Iris pigment epithelial cell (primary cell): Measurements from ENCODE around the gene FBXL7.
"Not testable (repeated sequence)": the region's sequence is repeated elsewhere in the genome, so short reads cannot be mapped to it uniquely, and the experiment has no call there.

ENCODE experiments used
- DNase-seq: peaks from one replicate; pipeline ENCODE4 v3.0.0-alpha.2; 2011; ENCODE audit warnings: low read depth

The FBXL7 gene

GRCh38 chr5:15807248-15807647, 307.3 kb downstream of the FBXL7 start:
- DNase-seq, result peak; percentile 36

DNA sequence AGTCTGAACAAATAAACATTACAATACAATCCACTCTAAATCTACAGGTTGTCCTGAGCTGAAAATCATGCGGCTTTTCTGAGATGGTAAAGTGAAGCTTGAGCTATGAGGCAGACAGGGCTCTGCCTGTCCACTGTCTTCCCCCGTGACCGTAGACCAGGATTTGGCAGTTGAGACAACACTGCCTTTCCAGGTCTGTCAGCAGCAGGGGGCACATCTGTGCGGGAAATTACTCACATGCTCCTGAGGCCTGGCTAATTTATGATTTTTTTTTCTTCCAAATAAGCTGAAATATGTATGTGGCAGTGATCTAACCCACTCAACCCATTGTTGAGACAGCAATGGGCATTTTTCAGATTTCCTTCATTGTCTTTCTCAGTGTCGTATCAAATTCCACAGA, 307.9 kb downstream of the FBXL7 start:
- peak; percentile 55 for DNase-seq

- DNase-seq, result no peak
These were observed 308.6 kb downstream of the FBXL7 start for GRCh38 chr5:15808577-15808976.

DNA sequence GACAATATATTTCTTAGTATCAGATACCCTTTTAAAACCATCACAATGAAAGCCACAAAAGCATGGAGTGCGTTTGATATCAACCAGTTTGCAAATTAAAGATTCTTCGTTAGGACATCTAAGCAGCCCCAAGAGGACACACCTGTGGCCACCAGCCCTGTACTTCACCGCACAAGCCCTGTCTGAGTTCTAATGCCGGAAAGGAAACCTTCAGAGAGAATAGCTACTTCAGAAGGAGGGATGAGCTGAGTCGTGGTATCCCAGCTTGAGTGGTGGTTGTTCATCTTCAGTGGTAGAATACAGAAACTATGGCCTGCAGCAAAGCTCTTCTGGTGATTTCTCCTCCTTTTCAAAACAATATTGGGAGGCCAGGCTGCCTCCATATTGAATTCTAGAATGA, 319.6 kb downstream of the FBXL7 start:
- no peak for DNase-seq

- DNase-seq, result peak; percentile 44
These were observed 321.5 kb downstream of the FBXL7 start for GRCh38 chr5:15821506-15821905.

DNA sequence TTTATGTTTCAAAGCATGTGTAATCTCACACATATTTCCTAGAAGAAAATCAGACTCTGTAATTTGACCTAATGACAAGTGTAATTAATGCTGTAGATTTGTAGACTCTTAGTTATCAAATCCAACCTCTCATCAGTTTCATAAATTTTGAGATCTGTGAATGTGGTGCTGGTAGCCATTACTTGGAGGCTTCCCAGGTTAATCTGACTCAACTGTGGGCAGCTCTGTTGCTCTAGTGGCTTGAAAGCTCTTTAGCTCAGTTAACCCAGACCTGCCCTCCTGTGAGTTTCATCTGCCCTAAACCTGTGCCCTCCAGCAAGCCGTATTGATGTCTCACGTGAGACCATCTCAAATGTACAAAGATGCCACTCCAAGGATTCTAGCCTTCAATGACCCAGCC, 323.4 kb downstream of the FBXL7 start:
- peak; percentile 38 for DNase-seq

DNA sequence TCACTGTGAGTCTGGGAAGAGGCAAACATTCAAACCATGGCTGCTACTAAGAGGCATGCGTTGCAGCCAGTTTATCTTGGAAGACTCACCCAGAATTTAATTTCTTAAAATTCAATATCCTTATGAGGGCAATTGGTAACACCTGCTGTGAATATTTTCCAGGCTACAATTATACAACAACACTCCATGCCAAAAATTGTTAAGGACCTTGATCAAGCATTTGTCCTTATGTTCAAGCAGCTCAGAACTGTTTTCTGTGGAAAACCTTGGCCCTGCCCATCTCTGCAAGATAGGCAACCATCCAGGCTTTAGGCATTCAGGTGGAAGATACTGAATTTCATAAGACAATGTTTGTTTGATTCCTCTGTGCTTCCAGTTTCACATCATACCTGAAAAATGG, 327.8 kb downstream of the FBXL7 start:
- no peak for DNase-seq

GRCh38 chr5:15831408-15831807, 331.4 kb downstream of the FBXL7 start:
- DNase-seq, result no peak

- no peak for DNase-seq
These were observed 333.4 kb downstream of the FBXL7 start for GRCh38 chr5:15833365-15833764.

DNA sequence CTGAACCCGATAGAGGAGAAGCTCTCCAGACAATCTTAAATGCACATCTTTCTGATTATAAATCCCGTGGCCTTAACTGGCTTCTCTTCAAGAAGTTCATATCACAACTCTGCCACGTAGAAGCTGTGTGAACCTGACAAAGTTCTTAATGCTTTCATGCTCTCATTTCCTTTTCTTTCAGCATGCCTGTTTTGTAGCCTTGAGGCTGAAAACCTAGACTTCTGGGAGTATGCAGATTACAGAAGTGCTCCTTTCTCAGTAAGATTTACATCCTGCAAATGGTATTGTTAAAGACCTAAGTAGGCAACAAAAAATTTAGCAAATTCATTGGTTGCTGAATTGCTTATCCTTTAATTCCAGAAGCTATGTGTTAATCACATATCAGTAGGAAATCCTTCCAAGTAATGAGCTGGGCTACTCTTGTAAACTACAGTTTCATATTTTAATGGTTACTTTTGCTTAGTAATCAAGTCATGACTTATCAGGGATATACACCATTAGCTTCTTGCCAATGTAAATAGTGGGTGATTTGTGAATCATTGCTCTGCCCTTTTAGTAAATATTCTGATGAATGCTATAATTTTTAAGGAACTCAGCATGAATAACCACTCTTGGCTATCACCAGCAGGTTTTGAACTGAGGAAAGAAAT, 334.7 kb downstream of the FBXL7 start:
- peak; percentile 90 for DNase-seq

DNA sequence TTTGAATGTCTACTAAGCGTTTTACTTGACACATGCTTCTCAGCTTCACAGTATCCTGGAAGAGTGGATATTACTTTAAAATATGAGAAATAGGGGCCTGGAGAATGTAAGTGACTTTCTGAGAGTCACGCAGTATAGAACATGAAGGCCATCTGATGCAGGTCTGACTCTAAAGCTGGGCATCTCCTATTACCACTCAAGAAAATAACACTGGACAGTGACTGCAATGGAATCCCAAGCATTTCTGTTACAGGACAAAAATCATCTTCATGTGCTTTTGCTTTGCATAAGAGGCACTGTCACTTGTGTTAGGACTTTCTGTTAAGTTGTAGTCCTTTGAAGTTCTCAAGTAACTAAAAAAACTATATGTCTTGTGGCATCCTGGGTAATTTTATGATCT, 335.5 kb downstream of the FBXL7 start:
- peak; percentile 33 for DNase-seq

DNA sequence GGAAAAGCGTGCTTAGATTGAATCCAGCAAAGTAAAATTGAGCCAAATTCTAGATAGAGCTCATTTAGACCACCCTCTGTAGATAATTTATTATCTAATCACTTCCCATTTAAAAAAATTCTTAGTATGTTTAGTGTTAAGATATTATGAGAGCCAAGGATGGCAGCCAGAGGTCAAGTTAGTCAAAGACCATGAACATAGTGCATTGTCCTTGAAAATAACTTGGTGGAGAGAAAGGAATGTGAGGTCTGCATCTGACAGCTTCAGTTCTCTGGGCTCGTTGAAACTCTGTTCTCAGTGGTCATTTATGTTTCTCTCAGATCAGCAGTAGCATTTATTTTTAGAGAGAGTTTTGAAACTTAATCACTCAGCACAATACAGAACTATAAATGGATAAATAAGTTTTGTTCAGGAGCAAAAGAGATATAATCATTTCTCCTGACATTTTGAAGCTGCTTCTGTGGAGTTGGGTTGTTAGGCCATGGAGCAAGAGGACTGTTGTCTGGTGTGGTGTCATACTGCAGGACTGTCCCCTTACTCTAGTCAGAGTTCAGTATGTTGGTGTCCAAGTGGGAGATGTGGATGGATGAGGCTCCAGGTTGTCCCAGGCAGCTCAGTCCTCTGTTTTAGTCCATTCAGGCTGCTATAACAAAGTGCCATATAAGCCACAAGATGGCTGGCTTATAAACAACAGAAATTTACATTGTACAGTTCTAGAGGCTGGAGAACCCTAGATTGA, 337.7 kb downstream of the FBXL7 start:
- DNase-seq, result no peak

- no peak for DNase-seq
These were observed 344.3 kb downstream of the FBXL7 start for GRCh38 chr5:15844253-15844652.

- DNase-seq, result no peak
These were observed 344.9 kb downstream of the FBXL7 start for GRCh38 chr5:15844871-15845270.

DNA sequence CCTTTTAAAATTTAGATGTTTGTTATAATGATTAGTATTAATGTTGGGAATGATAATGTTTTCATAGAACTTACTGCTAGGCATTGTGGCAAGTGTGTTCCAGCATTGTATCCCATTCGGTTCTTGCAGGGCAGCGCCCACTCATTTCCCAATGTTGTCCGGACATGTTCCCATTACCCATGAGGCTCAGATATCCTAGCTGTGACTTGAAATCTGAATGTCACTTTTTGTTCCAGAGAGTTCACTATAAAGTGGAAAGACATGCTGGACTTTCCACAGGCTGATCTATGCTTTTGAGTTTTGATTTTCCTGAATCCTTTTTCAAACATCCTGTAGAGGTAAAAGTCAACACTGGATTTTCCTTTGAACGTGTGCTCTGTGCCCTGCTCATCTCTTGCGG, 350.6 kb downstream of the FBXL7 start:
- no peak for DNase-seq

DNA sequence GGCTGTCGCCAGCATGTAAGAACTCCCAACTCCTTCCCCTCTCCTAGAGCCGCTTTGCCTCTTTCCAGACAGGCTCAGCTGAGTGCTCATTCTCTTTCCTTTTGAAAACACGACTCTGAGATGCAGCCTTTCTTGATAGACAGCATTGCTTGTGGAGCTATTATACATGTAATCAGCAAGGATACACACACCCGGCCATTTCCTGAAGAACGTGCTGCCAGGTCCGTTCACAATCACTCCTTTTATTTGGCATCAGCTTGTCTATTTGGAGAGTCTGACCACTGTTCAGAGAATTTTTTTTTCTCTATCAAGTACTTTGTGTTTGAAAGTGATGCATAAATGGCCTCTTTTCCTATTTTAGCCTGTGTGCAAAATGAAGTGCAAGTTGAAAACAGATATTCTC, 351.0 kb downstream of the FBXL7 start:
- DNase-seq, result no peak

GRCh38 chr5:15852217-15852616, 352.2 kb downstream of the FBXL7 start:
- DNase-seq, result no peak

DNA sequence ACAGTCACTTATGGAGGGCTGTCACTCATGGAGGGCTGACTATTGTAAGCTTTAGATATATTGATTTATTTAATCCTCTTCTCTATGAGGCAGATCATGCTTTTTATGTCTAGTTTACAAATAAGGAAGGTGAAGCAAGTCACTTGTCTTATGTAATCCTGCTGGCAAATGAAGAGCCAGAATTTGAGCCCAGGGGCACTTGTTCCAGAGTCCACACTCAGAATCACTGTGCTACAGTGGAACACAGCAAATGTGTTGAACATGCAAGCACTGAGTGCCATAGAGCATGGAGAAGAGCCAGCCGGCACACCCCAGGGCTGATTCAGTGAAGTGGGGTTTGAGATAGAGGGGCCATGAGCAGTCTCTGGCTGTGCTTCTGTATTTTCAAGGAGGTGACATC, 353.0 kb downstream of the FBXL7 start:
- DNase-seq, result no peak

DNA sequence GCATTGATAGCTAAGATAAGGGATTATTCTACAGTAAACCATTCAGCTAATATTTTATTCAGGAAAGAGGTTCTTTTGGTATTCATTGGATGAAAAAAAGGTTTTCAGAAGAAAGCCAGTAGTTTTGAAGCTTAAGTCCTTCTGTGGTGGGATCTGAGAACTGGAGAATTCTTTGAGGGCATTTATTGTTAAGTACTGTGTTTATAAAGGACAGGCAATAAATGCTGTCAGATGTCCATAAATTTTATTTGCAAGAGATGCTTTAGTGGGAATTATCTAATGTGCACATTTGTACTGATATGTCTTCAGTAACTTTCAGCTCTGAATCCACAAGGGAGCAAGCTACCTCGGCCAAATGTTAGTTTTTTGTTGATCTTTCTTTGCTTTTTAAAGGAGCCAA, 358.3 kb downstream of the FBXL7 start:
- no peak for DNase-seq

DNA sequence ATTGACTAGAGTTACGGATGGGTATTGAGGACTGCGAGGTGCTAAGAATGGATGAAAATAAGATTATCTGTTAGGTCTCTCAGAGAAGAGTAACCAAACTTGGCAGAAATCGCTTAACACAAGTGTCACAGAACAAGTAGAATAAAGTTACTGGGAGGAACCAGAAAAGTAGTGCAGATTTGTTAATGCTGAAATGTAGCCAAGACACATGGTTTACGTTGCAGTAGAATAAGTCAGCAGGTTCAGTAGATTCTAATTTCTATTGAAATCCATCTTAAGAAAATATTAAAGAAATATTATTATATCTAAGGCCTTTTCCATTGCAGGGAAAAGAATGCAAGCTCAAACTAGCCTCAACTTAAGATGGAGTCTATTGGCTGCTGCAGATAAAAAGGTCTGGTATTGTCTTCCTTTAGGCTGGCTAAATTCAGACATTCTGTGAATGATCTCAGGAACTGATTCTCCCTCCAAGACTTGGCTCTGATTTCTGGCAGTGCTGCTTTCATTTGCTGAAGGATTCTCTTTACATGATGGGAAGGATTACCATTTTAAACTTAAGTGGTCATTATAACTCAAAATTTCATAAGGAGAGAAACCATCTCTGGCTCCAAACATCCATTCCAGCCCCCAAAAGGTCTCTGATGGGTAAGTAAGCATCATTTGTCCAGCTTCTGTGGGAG, 364.7 kb downstream of the FBXL7 start:
- no peak for DNase-seq

- DNase-seq, result not testable (repeated sequence)
These were observed 372.3 kb downstream of the FBXL7 start for GRCh38 chr5:15872259-15872658.

- no peak for DNase-seq
These were observed 377.9 kb downstream of the FBXL7 start for GRCh38 chr5:15877914-15878313.

- no peak for DNase-seq
These were observed 380.2 kb downstream of the FBXL7 start for GRCh38 chr5:15880201-15880600.
